T-helper 2 cell treated with Interferon-gamma antibody and Interleukin-4, amounts not matched to agents 100 ng/mL and 5 ng/mL, for 36 hours (primary cell): ENCODE results near the gene STXBP3. TPM values are rescaled to one million over a fixed set of nuclear protein-coding genes. Genes with fewer than 3 reads are reported as not detected.

ENCODE experiments used
- intact Hi-C: fragments of 100-400 bp; cut with micrococcal nuclease; formaldehyde crosslinking; loops from one replicate; pipeline ENCODE4 v1.15.1; 2023
- total RNA-seq: library from RNA; stranded (reverse); gene quantifications from 2 replicates; pipeline ENCODE4 v1.2.3, GENCODE V29; 2022

The STXBP3 gene
- total RNA-seq, 1 donor from 2014 or later: 54.4 TPM

GRCh38 chr1:108728327-108728923 lies 18.0 kb upstream of the STXBP3 start:
- intact Hi-C loops: no loop called here

- intact Hi-C loops: no loop called here
Observed at GRCh38 chr1:108729481-108729880, 17.0 kb upstream of the STXBP3 start.

GRCh38 chr1:108732398-108732797 lies 14.1 kb upstream of the STXBP3 start:
- intact Hi-C loops: no loop called here

GRCh38 chr1:108734171-108734865 lies 12.2 kb upstream of the STXBP3 start:
- intact Hi-C loops: no loop called here

- intact Hi-C loops: no loop called here
Observed at GRCh38 chr1:108742253-108742652, 4.2 kb upstream of the STXBP3 start.

- intact Hi-C loops: loop anchor here (1.0 to 5.0 kb wide), 14 partner anchors 41 to 544 kb away; partner anchors contain the start of genes ELAPOR1, GPSM2, HENMT1 and PRPF38B
Observed at GRCh38 chr1:108745980-108746381, 493 bp upstream of the STXBP3 start.

- intact Hi-C loops: loop anchor here (2.0 to 5.0 kb wide), 12 partner anchors 43 to 545 kb away; partner anchors contain the start of genes ELAPOR1, GPSM2, HENMT1 and PSRC1
Observed at GRCh38 chr1:108747171-108747850, 837 bp downstream of the STXBP3 start.

- intact Hi-C loops: loop anchor here (2.0 to 5.0 kb wide), 13 partner anchors 33 to 546 kb away; partner anchors contain the start of genes ELAPOR1, GPSM2, HENMT1 and PSRC1
Observed at GRCh38 chr1:108747898-108748297, 1.4 kb downstream of the STXBP3 start.

- intact Hi-C loops: loop anchor here (2.0 to 5.0 kb wide), 8 partner anchors 32 to 547 kb away; partner anchors contain the start of genes ELAPOR1, HENMT1, SARS1 and SLC25A24
Observed at GRCh38 chr1:108749081-108749480, 2.6 kb downstream of the STXBP3 start.

GRCh38 chr1:108750476-108751181 lies 4.2 kb downstream of the STXBP3 start:
- intact Hi-C loops: no loop called here

GRCh38 chr1:108753363-108753762 lies 6.9 kb downstream of the STXBP3 start:
- intact Hi-C loops: no loop called here

- intact Hi-C loops: no loop called here
Observed at GRCh38 chr1:108758796-108759195, 12.3 kb downstream of the STXBP3 start.

- intact Hi-C loops: no loop called here
Observed at GRCh38 chr1:108767115-108767514, 20.6 kb downstream of the STXBP3 start.

GRCh38 chr1:108767708-108768107 lies 21.2 kb downstream of the STXBP3 start:
- intact Hi-C loops: no loop called here

- intact Hi-C loops: no loop called here
Observed at GRCh38 chr1:108777839-108778238, 31.4 kb downstream of the STXBP3 start.

- intact Hi-C loops: no loop called here
Observed at GRCh38 chr1:108779455-108779854, 33.0 kb downstream of the STXBP3 start.

GRCh38 chr1:108780937-108781574 lies 34.6 kb downstream of the STXBP3 start:
- intact Hi-C loops: loop anchor here (2.0 kb wide), 1 partner anchor 32 kb away; no protein-coding TSS in a partner anchor

GRCh38 chr1:108781575-108781944 lies 35.1 kb downstream of the STXBP3 start:
- intact Hi-C loops: loop anchor here (2.0 kb wide), 1 partner anchor 33 kb away; no protein-coding TSS in a partner anchor

- intact Hi-C loops: no loop called here
Observed at GRCh38 chr1:108785264-108785663, 38.8 kb downstream of the STXBP3 start.

GRCh38 chr1:108785880-108786279 lies 39.4 kb downstream of the STXBP3 start:
- intact Hi-C loops: no loop called here

GRCh38 chr1:108791790-108792189 lies 45.3 kb downstream of the STXBP3 start:
- intact Hi-C loops: no loop called here
